Activated B cell treated with CpG ODN at 0.5 μM for 24 hours (primary cell): ENCODE measurements around the gene MYO15B. TPM values are rescaled to one million over a fixed set of nuclear protein-coding genes. Genes with fewer than 3 reads are reported as not detected.

ENCODE experiments used
- ATAC-seq: fragments of 200-7000 bp; cut with Tn5 transposase; one replicate; pipeline ENCODE4 v1.10.0; 2021; ENCODE audit warnings: low read depth, mild to moderate bottlenecking, moderate library complexity
- CTCF ChIA-PET: fragments of 350-600 bp; sonication (Branson Sonifier 250); formaldehyde crosslinking; loops from one replicate; lab custom pipeline; 2021; ENCODE audit warnings: antibody characterized with exemption; lab: Charles Lee
- POLR2A ChIA-PET: fragments of 350-600 bp; sonication (Branson Sonifier 250); formaldehyde crosslinking; loops from one replicate; lab custom pipeline; 2021; ENCODE audit warnings: antibody characterized with exemption; lab: Charles Lee
- DNase-seq: peaks from one replicate; pipeline ENCODE4 v3.0.0; 2022
- H3K27ac Mint-ChIP-seq: one replicate; pipeline ENCODE4 v1.8.0; 2020; ENCODE audit warnings: mixed read lengths
- H3K27me3 Mint-ChIP-seq: one replicate; pipeline ENCODE4 v1.8.0; 2021; ENCODE audit warnings: mixed read lengths
- H3K36me3 Mint-ChIP-seq: one replicate; pipeline ENCODE4 v1.8.0; 2021; ENCODE audit warnings: low read depth, mixed read lengths
- H3K4me1 Mint-ChIP-seq: one replicate; pipeline ENCODE4 v1.8.0; 2021; ENCODE audit warnings: mixed read lengths
- H3K4me3 Mint-ChIP-seq: one replicate; pipeline ENCODE4 v1.8.0; 2020; ENCODE audit warnings: mild to moderate bottlenecking, mixed read lengths
- H3K9me3 Mint-ChIP-seq: one replicate; pipeline ENCODE4 v1.8.0; 2020; ENCODE audit warnings: mixed read lengths
- intact Hi-C: fragments of 100-400 bp; cut with micrococcal nuclease; formaldehyde crosslinking; loops from one replicate; pipeline ENCODE4 v1.15.1; 2024
- total RNA-seq: library from RNA; stranded (reverse); gene quantifications from 2 replicates; pipeline ENCODE4 v1.2.3, GENCODE V29; 2022
- TF ChIP-seq, protein P1 (sequence below): fragments of 200-600 bp; IDR thresholded peaks from one replicate; pipeline ENCODE4 v1.8.0; 2022; ENCODE audit warnings: antibody characterized with exemption, mild to moderate bottlenecking

Gene MYO15B
- total RNA-seq, 1 donor from 2014 or later = 264 TPM

DNA sequence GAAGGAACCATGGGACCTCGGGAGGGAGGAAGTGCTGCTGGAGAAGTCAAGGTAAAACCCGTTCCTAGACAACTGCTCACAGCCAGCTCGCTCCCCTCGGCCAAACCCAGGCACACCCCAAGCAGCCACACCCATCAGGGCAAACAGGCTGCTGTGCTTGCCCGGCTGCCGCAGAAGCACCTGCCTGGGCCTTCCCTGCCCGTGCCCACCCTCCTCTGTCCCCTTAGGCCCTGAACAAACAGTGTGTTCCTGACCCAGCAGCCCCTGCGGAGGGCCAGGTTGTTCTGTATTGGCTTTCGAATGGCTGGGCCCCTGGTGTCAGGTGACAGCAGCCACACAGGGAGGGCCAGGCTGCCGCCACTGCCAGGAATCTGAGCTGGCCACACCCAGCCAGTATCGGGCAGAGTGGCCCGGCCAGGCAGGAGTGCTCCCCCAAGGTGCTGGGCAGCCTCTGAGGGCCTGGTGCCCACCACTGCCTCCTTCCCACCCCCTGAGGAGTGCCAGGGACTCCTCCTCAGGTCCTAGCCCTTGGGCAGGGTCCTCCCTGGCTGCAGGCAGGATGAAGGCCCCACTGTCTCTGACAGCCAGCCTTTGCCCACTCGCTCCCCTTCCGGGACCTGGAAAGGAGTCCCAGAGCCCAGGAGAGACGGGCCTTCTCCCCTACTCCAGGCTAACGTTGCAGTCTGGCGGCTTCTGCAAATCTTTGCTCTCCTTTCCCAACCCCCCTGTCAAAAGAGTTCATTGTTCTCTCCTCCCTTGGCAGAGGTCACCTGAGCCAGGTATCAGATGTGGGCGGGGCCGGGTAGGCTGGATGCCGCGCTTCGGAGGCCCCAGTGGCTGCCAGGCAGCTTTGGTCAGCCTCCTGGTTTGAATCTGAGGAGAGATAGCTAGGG lies 38.1 kb upstream of the MYO15B start:
- ATAC-seq (no peak), DNase-seq (no peak)
- TF ChIP-seq, protein P1, sequence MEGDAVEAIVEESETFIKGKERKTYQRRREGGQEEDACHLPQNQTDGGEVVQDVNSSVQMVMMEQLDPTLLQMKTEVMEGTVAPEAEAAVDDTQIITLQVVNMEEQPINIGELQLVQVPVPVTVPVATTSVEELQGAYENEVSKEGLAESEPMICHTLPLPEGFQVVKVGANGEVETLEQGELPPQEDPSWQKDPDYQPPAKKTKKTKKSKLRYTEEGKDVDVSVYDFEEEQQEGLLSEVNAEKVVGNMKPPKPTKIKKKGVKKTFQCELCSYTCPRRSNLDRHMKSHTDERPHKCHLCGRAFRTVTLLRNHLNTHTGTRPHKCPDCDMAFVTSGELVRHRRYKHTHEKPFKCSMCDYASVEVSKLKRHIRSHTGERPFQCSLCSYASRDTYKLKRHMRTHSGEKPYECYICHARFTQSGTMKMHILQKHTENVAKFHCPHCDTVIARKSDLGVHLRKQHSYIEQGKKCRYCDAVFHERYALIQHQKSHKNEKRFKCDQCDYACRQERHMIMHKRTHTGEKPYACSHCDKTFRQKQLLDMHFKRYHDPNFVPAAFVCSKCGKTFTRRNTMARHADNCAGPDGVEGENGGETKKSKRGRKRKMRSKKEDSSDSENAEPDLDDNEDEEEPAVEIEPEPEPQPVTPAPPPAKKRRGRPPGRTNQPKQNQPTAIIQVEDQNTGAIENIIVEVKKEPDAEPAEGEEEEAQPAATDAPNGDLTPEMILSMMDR = no peak
- POLR2A ChIA-PET = no interaction called here
- H3K27me3 Mint-ChIP-seq = no peaks in the 10 kb centered on the region
- peaks cover 5% of the 10 kb centered on the region for H3K36me3 Mint-ChIP-seq
- H3K4me1 Mint-ChIP-seq = no peaks in the 10 kb centered on the region
- intact Hi-C loops = no loop called here
- no peaks in the 10 kb centered on the region for H3K9me3 Mint-ChIP-seq
- H3K27ac Mint-ChIP-seq = no peak overlapping the region
- CTCF ChIA-PET = no interaction called here
- no peak overlapping the region for H3K4me3 Mint-ChIP-seq

DNA sequence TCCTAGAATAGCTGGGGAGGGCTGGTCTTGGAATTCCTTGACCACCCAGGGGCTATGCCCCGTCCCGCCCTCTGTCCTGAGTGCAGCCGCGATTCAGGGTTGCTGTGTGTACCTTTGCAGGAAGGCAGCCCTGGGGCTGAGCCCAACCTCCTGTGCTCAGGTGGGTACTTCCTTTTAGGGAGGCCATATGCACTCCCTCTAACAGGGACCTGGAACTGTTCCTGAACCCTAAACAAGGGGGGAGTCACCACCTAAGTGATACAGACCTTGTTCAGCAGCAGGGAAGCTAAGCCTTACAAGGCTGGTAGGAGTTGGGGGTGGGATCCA lies 37.5 kb upstream of the MYO15B start:
- ATAC-seq = no peak
- intact Hi-C loops = no loop called here
- TF ChIP-seq, protein P1 = no peak
- H3K4me3 Mint-ChIP-seq = no peak overlapping the region
- no peaks in the 10 kb centered on the region for H3K27me3 Mint-ChIP-seq
- no peaks in the 10 kb centered on the region for H3K9me3 Mint-ChIP-seq
- no peak for DNase-seq
- ChIA-PET POLR2A (no interaction called here), CTCF (no interaction called here)
- peaks cover 5% of the 10 kb centered on the region for H3K36me3 Mint-ChIP-seq
- H3K27ac Mint-ChIP-seq = no peak overlapping the region
- H3K4me1 Mint-ChIP-seq = no peaks in the 10 kb centered on the region

DNA sequence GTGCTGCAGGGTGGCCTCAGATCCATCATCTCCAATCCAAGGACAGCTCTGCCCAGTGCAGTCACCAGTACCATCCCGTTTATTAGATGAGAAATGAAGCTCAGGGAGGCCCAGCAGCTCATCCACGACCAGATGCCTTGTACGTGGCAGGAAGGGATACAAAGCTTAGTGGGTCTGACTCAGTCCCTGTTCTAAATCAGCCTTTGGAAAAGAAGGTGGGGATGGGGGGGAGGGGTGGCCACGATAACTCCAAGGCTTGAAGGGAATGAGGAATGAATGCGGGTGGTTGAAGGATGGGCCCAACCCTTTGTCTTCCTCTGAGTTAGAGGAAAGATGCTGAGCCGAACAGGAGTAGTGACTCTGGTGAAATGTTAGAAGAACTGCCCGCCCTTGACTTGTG lies 36.3 kb upstream of the MYO15B start:
- TF ChIP-seq, protein P1 = no peak
- intact Hi-C loops = no loop called here
- no peak for ATAC-seq
- ChIA-PET CTCF (no interaction called here), POLR2A (interaction anchor here (0.6 kb wide), 1 partner anchor 21 kb away, joined by 4 read pairs; no protein-coding TSS in a partner anchor)
- no peaks in the 10 kb centered on the region for H3K27me3 Mint-ChIP-seq
- no peaks in the 10 kb centered on the region for H3K9me3 Mint-ChIP-seq
- no peaks in the 10 kb centered on the region for H3K4me1 Mint-ChIP-seq
- H3K27ac Mint-ChIP-seq = no peak overlapping the region
- peaks cover 4% of the 10 kb centered on the region for H3K36me3 Mint-ChIP-seq
- no peak for DNase-seq
- H3K4me3 Mint-ChIP-seq = no peak overlapping the region

DNA sequence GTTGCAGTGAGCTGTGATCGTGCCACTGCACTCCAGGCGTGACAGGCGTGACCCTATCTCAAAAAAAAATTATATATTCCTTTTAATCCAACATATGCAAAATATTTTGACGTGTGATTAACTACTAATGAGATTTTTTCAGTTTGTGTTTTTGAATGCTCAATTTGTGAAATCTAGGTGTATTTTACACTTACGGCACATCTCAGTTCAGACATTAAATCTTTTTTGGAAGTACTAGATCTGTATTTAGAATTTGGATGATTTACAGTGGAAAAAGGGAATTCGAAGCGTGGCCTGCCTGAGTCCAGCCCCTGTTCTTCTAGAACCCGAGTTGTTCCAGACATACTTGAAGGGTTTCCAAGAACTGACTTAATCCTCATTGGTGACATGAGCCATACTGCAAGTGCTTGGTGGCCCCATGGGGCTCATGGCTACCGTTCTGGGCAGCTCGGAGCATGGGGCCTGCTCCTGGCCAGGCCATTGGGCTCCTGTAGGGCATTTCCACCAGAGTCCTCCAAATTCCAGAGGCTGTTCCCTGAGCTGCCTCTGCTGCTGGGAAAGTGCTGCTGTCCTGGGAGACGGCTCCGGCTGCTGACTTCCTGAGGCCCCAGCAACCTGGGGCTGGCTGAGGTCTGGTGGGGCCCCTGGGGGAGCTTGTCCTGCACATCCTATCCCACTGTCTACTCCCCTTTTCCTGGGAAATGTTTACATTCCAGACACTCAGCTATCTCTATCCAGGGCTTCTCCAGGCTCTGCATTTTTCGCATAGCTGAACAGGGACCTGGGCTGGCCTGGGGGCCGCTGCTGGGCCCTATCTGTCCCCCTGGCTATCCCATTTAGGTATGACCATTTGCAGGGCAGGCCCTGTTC lies 34.9 kb upstream of the MYO15B start:
- H3K27ac Mint-ChIP-seq = no peak overlapping the region
- H3K27me3 Mint-ChIP-seq = no peaks in the 10 kb centered on the region
- no peak overlapping the region for H3K4me3 Mint-ChIP-seq
- no peak for ATAC-seq
- ChIA-PET CTCF (no interaction called here), POLR2A (no interaction called here)
- no peaks in the 10 kb centered on the region for H3K4me1 Mint-ChIP-seq
- intact Hi-C loops = no loop called here
- TF ChIP-seq, protein P1 = no peak
- H3K36me3 Mint-ChIP-seq = peaks cover 2% of the 10 kb centered on the region
- H3K9me3 Mint-ChIP-seq = no peaks in the 10 kb centered on the region
- DNase-seq = no peak
